ENCODE data around the gene HTT.

HTT gene

GRCh38 chr4:3073158-3074077 is 1.1 kb upstream of the HTT start:
- peak; percentile 49 for DNase-seq (ENCODE audit: low spot score)
- peak overlapping the region; percentile 97 for H3K18ac ChIP-seq (ENCODE audit: low read length)
- no CpG with 5 or more reads among the region's 54 CpGs for WGBS, 2 donors (ENCODE audit: extremely low coverage in 2 of 2, insufficient read length in 2 of 2, insufficient replicate concordance in 1 of 2)
- H3K27ac ChIP-seq (replicated peaks; ENCODE audit: low read length) = peak overlapping the region; percentile 42
- peak overlapping the region; percentile 83 to 93 for H3K4me3 ChIP-seq (ENCODE audit: low read length in 2 of 2)
- peak overlapping the region; percentile 7 for H4K91ac ChIP-seq (ENCODE audit: low read depth, low read length, poor library complexity)
- peak overlapping the region; percentile 68 for H2BK12ac ChIP-seq (ENCODE audit: low read length)
- H3K4ac ChIP-seq (ENCODE audit: low read length) = no peak overlapping the region
- peak overlapping the region; percentile 40 for H2BK5ac ChIP-seq (ENCODE audit: low read length)
- H2AK5ac ChIP-seq (ENCODE audit: low read depth, low read length) = no peak overlapping the region
- peak overlapping the region; percentile 40 for H2BK120ac ChIP-seq (ENCODE audit: low read depth, low read length)
- peak overlapping the region; percentile 90 for H3K23ac ChIP-seq (ENCODE audit: low read depth, low read length, poor library complexity)
- H3K14ac ChIP-seq (ENCODE audit: low read length) = peak overlapping the region; percentile 87
- peak overlapping the region; percentile 68 for H3K9ac ChIP-seq (ENCODE audit: low read depth, low read length, poor library complexity)
- peaks cover 4% of the 10 kb centered on the region for H3K79me1 ChIP-seq (ENCODE audit: low read depth, low read length)
- H3K27me3 ChIP-seq (ENCODE audit: control insufficient read depth in 3 of 3, insufficient read depth in 3 of 3, low read depth in 1 of 3, low read length in 3 of 3) = no peaks in the 10 kb centered on the region
- no peaks in the 10 kb centered on the region for H3K9me3 ChIP-seq (replicated peaks in 1 of 2; ENCODE audit: control insufficient read depth in 2 of 2, insufficient read depth in 1 of 2, low read depth in 1 of 2, low read length in 2 of 2)
- no peak overlapping the region for H4K8ac ChIP-seq (ENCODE audit: low read depth, low read length)
- H3K36me3 ChIP-seq (replicated peaks in 1 of 2; ENCODE audit: control insufficient read depth in 2 of 2, insufficient read depth in 2 of 2, low read length in 2 of 2) = peaks cover 0 to 4% of the 10 kb centered on the region in 2 donors
- H2AFZ ChIP-seq (ENCODE audit: low read length) = peak overlapping the region; percentile 100
- peak overlapping the region; percentile 14 for H2BK15ac ChIP-seq (ENCODE audit: low read length)
- peaks cover 6 to 16% of the 10 kb centered on the region in 2 donors for H3K4me1 ChIP-seq (ENCODE audit: control insufficient read depth in 2 of 2, insufficient read depth in 1 of 2, low read depth in 1 of 2, low read length in 2 of 2)
- peak overlapping the region; percentile 76 for H3K4me2 ChIP-seq (ENCODE audit: insufficient read depth, low read length, poor library complexity, severe bottlenecking)

GRCh38 chr4:3074846-3075651 is 568 bp downstream of the HTT start:
- Histone ChIP-seq H2AK5ac (ENCODE audit: low read depth, low read length) (peak overlapping the region; percentile 93), H2BK12ac (ENCODE audit: low read length) (no peak overlapping the region), H3K4me3 (ENCODE audit: low read length in 2 of 2) (peak overlapping the region; percentile 89 to 100), H2AFZ (ENCODE audit: low read length) (peak overlapping the region; percentile 100), H3K4me1 (ENCODE audit: control insufficient read depth in 2 of 2, insufficient read depth in 1 of 2, low read depth in 1 of 2, low read length in 2 of 2) (peaks cover 6 to 16% of the 10 kb centered on the region in 2 donors), H3K79me1 (ENCODE audit: low read depth, low read length) (peaks cover 8% of the 10 kb centered on the region), H3K9ac (ENCODE audit: low read depth, low read length, poor library complexity) (peak overlapping the region; percentile 97), H4K8ac (ENCODE audit: low read depth, low read length) (no peak overlapping the region), H3K27ac (replicated peaks; ENCODE audit: low read length) (peak overlapping the region; percentile 70), H3K4ac (ENCODE audit: low read length) (no peak overlapping the region), H3K18ac (ENCODE audit: low read length) (peak overlapping the region; percentile 98), H2BK120ac (ENCODE audit: low read depth, low read length) (no peak overlapping the region), H3K36me3 (replicated peaks in 1 of 2; ENCODE audit: control insufficient read depth in 2 of 2, insufficient read depth in 2 of 2, low read length in 2 of 2) (peaks cover 0 to 4% of the 10 kb centered on the region in 2 donors), H3K27me3 (ENCODE audit: control insufficient read depth in 3 of 3, insufficient read depth in 3 of 3, low read depth in 1 of 3, low read length in 3 of 3) (no peaks in the 10 kb centered on the region), H3K23ac (ENCODE audit: low read depth, low read length, poor library complexity) (peak overlapping the region; percentile 87), H4K91ac (ENCODE audit: low read depth, low read length, poor library complexity) (no peak overlapping the region), H3K4me2 (ENCODE audit: insufficient read depth, low read length, poor library complexity, severe bottlenecking) (peak overlapping the region; percentile 78), H2BK15ac (ENCODE audit: low read length) (peak overlapping the region; percentile 56), H3K9me3 (replicated peaks in 1 of 2; ENCODE audit: control insufficient read depth in 2 of 2, insufficient read depth in 1 of 2, low read depth in 1 of 2, low read length in 2 of 2) (no peaks in the 10 kb centered on the region), H2BK5ac (ENCODE audit: low read length) (peak overlapping the region; percentile 85), H3K14ac (ENCODE audit: low read length) (no peak overlapping the region)
- peak; percentile 73 for DNase-seq (ENCODE audit: low spot score)
- no CpG with 5 or more reads among the region's 60 CpGs for WGBS, 2 donors (ENCODE audit: extremely low coverage in 2 of 2, insufficient read length in 2 of 2, insufficient replicate concordance in 1 of 2)

DNA sequence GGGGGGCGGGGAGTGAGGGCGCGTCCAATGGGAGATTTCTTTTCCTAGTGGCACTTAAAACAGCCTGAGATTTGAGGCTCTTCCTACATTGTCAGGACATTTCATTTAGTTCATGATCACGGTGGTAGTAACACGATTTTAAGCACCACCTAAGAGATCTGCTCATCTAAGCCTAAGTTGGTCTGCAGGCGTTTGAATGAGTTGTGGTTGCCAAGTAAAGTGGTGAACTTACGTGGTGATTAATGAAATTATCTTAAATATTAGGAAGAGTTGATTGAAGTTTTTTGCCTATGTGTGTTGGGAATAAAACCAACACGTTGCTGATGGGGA is 1.1 kb downstream of the HTT start:
- H3K18ac ChIP-seq (ENCODE audit: low read length) = no peak overlapping the region

DNA sequence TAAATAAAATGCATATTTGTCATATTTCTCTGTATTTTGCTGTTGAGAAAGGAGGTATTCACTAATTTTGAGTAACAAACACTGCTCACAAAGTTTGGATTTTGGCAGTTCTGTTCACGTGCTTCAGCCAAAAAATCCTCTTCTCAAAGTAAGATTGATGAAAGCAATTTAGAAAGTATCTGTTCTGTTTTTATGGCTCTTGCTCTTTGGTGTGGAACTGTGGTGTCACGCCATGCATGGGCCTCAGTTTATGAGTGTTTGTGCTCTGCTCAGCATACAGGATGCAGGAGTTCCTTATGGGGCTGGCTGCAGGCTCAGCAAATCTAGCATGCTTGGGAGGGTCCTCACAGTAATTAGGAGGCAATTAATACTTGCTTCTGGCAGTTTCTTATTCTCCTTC is 3.3 kb downstream of the HTT start:
- no peak overlapping the region for H2AK5ac ChIP-seq (ENCODE audit: low read depth, low read length)
- DNase-seq (ENCODE audit: low spot score) = no peak
- no peak overlapping the region for H2AFZ ChIP-seq (ENCODE audit: low read length)
- no peak overlapping the region for H3K4me2 ChIP-seq (ENCODE audit: insufficient read depth, low read length, poor library complexity, severe bottlenecking)
- H4K8ac ChIP-seq (ENCODE audit: low read depth, low read length) = no peak overlapping the region
- no peak overlapping the region for H3K9ac ChIP-seq (ENCODE audit: low read depth, low read length, poor library complexity)
- H2BK12ac ChIP-seq (ENCODE audit: low read length) = no peak overlapping the region
- no peaks in the 10 kb centered on the region for H3K9me3 ChIP-seq (replicated peaks in 1 of 2; ENCODE audit: control insufficient read depth in 2 of 2, insufficient read depth in 1 of 2, low read depth in 1 of 2, low read length in 2 of 2)
- H3K4me3 ChIP-seq (ENCODE audit: low read length in 2 of 2) = no peak overlapping the region
- no CpG with 5 or more reads among the region's 2 CpGs for WGBS, 2 donors (ENCODE audit: extremely low coverage in 2 of 2, insufficient read length in 2 of 2, insufficient replicate concordance in 1 of 2)
- no peaks in the 10 kb centered on the region for H3K27me3 ChIP-seq (ENCODE audit: control insufficient read depth in 3 of 3, insufficient read depth in 3 of 3, low read depth in 1 of 3, low read length in 3 of 3)
- H3K23ac ChIP-seq (ENCODE audit: low read depth, low read length, poor library complexity) = no peak overlapping the region
- H3K79me1 ChIP-seq (ENCODE audit: low read depth, low read length) = peaks cover 8% of the 10 kb centered on the region
- no peak overlapping the region for H2BK5ac ChIP-seq (ENCODE audit: low read length)
- H4K91ac ChIP-seq (ENCODE audit: low read depth, low read length, poor library complexity) = no peak overlapping the region
- H3K4ac ChIP-seq (ENCODE audit: low read length) = no peak overlapping the region
- H3K14ac ChIP-seq (ENCODE audit: low read length) = no peak overlapping the region
- no peak overlapping the region for H3K18ac ChIP-seq (ENCODE audit: low read length)
- H2BK120ac ChIP-seq (ENCODE audit: low read depth, low read length) = no peak overlapping the region
- no peak overlapping the region for H3K27ac ChIP-seq (replicated peaks; ENCODE audit: low read length)
- peaks cover 6 to 16% of the 10 kb centered on the region in 2 donors for H3K4me1 ChIP-seq (ENCODE audit: control insufficient read depth in 2 of 2, insufficient read depth in 1 of 2, low read depth in 1 of 2, low read length in 2 of 2)
- H3K36me3 ChIP-seq (replicated peaks in 1 of 2; ENCODE audit: control insufficient read depth in 2 of 2, insufficient read depth in 2 of 2, low read length in 2 of 2) = peaks cover 0 to 7% of the 10 kb centered on the region in 2 donors
- no peak overlapping the region for H2BK15ac ChIP-seq (ENCODE audit: low read length)

More for the DNA sequence above, 1.1 kb downstream of the HTT start:
- no peaks in the 10 kb centered on the region for H3K27me3 ChIP-seq (ENCODE audit: control insufficient read depth in 3 of 3, insufficient read depth in 3 of 3, low read depth in 1 of 3, low read length in 3 of 3)
- H3K23ac ChIP-seq (ENCODE audit: low read depth, low read length, poor library complexity) = no peak overlapping the region
- H2BK12ac ChIP-seq (ENCODE audit: low read length) = no peak overlapping the region
- no peak overlapping the region for H4K8ac ChIP-seq (ENCODE audit: low read depth, low read length)
- H2AFZ ChIP-seq (ENCODE audit: low read length) = peak overlapping the region; percentile 100
- H3K9me3 ChIP-seq (replicated peaks in 1 of 2; ENCODE audit: control insufficient read depth in 2 of 2, insufficient read depth in 1 of 2, low read depth in 1 of 2, low read length in 2 of 2) = no peaks in the 10 kb centered on the region
- H2AK5ac ChIP-seq (ENCODE audit: low read depth, low read length) = no peak overlapping the region
- H3K9ac ChIP-seq (ENCODE audit: low read depth, low read length, poor library complexity) = no peak overlapping the region
- H2BK15ac ChIP-seq (ENCODE audit: low read length) = no peak overlapping the region
- no peak overlapping the region for H3K4ac ChIP-seq (ENCODE audit: low read length)
- peaks cover 6 to 16% of the 10 kb centered on the region in 2 donors for H3K4me1 ChIP-seq (ENCODE audit: control insufficient read depth in 2 of 2, insufficient read depth in 1 of 2, low read depth in 1 of 2, low read length in 2 of 2)
- no peak overlapping the region for H3K27ac ChIP-seq (replicated peaks; ENCODE audit: low read length)
- no peak overlapping the region for H4K91ac ChIP-seq (ENCODE audit: low read depth, low read length, poor library complexity)
- H3K36me3 ChIP-seq (replicated peaks in 1 of 2; ENCODE audit: control insufficient read depth in 2 of 2, insufficient read depth in 2 of 2, low read length in 2 of 2) = peaks cover 0 to 4% of the 10 kb centered on the region in 2 donors
- H3K79me1 ChIP-seq (ENCODE audit: low read depth, low read length) = peaks cover 8% of the 10 kb centered on the region
- 100% methylated on average over 1 of the region's 8 CpGs; no CpG with 5 or more reads in 1 of the 2 donors for WGBS, 2 donors (ENCODE audit: extremely low coverage in 2 of 2, insufficient read length in 2 of 2, insufficient replicate concordance in 1 of 2)
- no peak overlapping the region for H2BK5ac ChIP-seq (ENCODE audit: low read length)
- H3K4me2 ChIP-seq (ENCODE audit: insufficient read depth, low read length, poor library complexity, severe bottlenecking) = peak overlapping the region; percentile 78
- H3K14ac ChIP-seq (ENCODE audit: low read length) = no peak overlapping the region
- peak; percentile 9 for DNase-seq (ENCODE audit: low spot score)
- H3K4me3 ChIP-seq (ENCODE audit: low read length in 2 of 2) = peak overlapping the region in 1 of 2 donors; percentile 89
- no peak overlapping the region for H2BK120ac ChIP-seq (ENCODE audit: low read depth, low read length)
